GM23338 (cell line): ENCODE results near the gene WFS1. TPM values are rescaled to one million over a fixed set of nuclear protein-coding genes. Genes with fewer than 3 reads are reported as not detected.

Experiments used
- ATAC-seq: fragments of 200-7000 bp; cut with Tn5 transposase; 3 replicates; pipeline ENCODE4 v1.9.1; 2020
- DNase-seq: peaks from one replicate; pipeline ENCODE4 v3.0.0-alpha.2; 2015; ENCODE audit warnings: low spot score
- H2AFZ ChIP-seq: fragments of 200-600 bp; sonication (generic); 2 replicates; pipeline ENCODE4 v1.8.0; 2016; ENCODE audit warnings: antibody characterized with exemption, mild to moderate bottlenecking, moderate library complexity
- H3F3A ChIP-seq: fragments of 200-600 bp; sonication (generic); replicated peaks from 2 replicates; pipeline ENCODE4 v1.8.0; 2017; ENCODE audit warnings: antibody characterized with exemption, mixed run types, low read depth
- H3K27ac ChIP-seq: fragments of 200-600 bp; sonication (generic); 2 replicates; pipeline ENCODE4 v1.6.1; 2016; ENCODE audit warnings: low read depth
- H3K27me3 ChIP-seq: fragments of 200-600 bp; sonication (generic); 2 replicates; pipeline ENCODE4 v1.8.0; 2016; ENCODE audit warnings: mild to moderate bottlenecking, mixed run types, moderate library complexity; ENCODE audit not compliant: insufficient read depth
- H3K36me3 ChIP-seq: fragments of 200-600 bp; sonication (generic); 2 replicates; pipeline ENCODE4 v1.8.0; 2016; ENCODE audit warnings: mild to moderate bottlenecking; ENCODE audit not compliant: insufficient read depth
- H3K4me1 ChIP-seq: fragments of 200-600 bp; sonication (generic); 2 replicates; pipeline ENCODE4 v1.8.0; 2016; ENCODE audit warnings: mild to moderate bottlenecking, moderate library complexity; ENCODE audit not compliant: insufficient read depth
- H3K4me2 ChIP-seq: fragments of 200-600 bp; sonication (generic); 2 replicates; pipeline ENCODE4 v1.7.1; 2017; ENCODE audit warnings: mixed run types
- H3K4me3 ChIP-seq: fragments of 200-600 bp; sonication (generic); 2 replicates; pipeline ENCODE4 v1.6.1; 2016; ENCODE audit warnings: mixed run types
- H3K79me2 ChIP-seq: fragments of 200-600 bp; sonication (generic); replicated peaks from 2 replicates; pipeline ENCODE4 v1.8.0; 2017; ENCODE audit warnings: mild to moderate bottlenecking; ENCODE audit not compliant: insufficient read depth
- H3K9me2 ChIP-seq: fragments of 200-600 bp; sonication (generic); 2 replicates; pipeline ENCODE4 v1.8.0; 2017; ENCODE audit not compliant: insufficient read depth
- H4K20me1 ChIP-seq: fragments of 200-600 bp; sonication (generic); replicated peaks from 2 replicates; pipeline ENCODE4 v1.8.0; 2017; ENCODE audit warnings: mild to moderate bottlenecking; ENCODE audit not compliant: insufficient read depth
- H3K27ac Mint-ChIP-seq: 2 replicates; pipeline ENCODE4 v1.8.0; 2020; ENCODE audit warnings: inconsistent platforms, mild to moderate bottlenecking, moderate library complexity, mixed read lengths
- H3K27me3 Mint-ChIP-seq: 3 replicates; pipeline ENCODE4 v1.8.0; 2022; ENCODE audit warnings: low read depth, mild to moderate bottlenecking, moderate library complexity, mixed read lengths, inconsistent platforms; ENCODE audit not compliant: insufficient read depth, poor library complexity
- H3K36me3 Mint-ChIP-seq: 3 replicates; pipeline ENCODE4 v1.8.0; 2021; ENCODE audit warnings: low read depth, mild to moderate bottlenecking, inconsistent platforms, moderate library complexity, mixed read lengths
- H3K4me1 Mint-ChIP-seq: 3 replicates; pipeline ENCODE4 v1.8.0; 2020; ENCODE audit warnings: mild to moderate bottlenecking, inconsistent platforms, mixed read lengths
- H3K4me3 Mint-ChIP-seq: 3 replicates; pipeline ENCODE4 v1.8.0; 2021; ENCODE audit warnings: moderate library complexity, mild to moderate bottlenecking, inconsistent platforms, mixed read lengths
- H3K9me3 Mint-ChIP-seq: 3 replicates; pipeline ENCODE4 v1.8.0; 2020; ENCODE audit warnings: moderate library complexity, mild to moderate bottlenecking, inconsistent platforms, mixed read lengths
- ETS1 ChIP-seq: IDR thresholded peaks from 2 replicates; pipeline ENCODE4 v1.6.1; 2016; ENCODE audit warnings: antibody characterized with exemption
- EZH2 ChIP-seq: fragments of 200-600 bp; sonication (generic); IDR thresholded peaks from one replicate; pipeline ENCODE4 v1.8.0; 2017; ENCODE audit warnings: antibody characterized with exemption, mild to moderate bottlenecking, low read depth; ENCODE audit not compliant: unreplicated experiment
- EZH2phosphoT487 ChIP-seq: fragments of 200-600 bp; sonication (generic); IDR thresholded peaks from one replicate; pipeline ENCODE4 v1.8.1; 2018; ENCODE audit warnings: antibody characterized with exemption; ENCODE audit not compliant: unreplicated experiment
- JUNB ChIP-seq: IDR thresholded peaks from one replicate; pipeline ENCODE4 v1.6.1; 2016; ENCODE audit warnings: antibody characterized with exemption; ENCODE audit not compliant: unreplicated experiment
- NANOG ChIP-seq: IDR thresholded peaks from 2 replicates; pipeline ENCODE4 v1.6.1; 2016; ENCODE audit warnings: antibody characterized with exemption, borderline replicate concordance
- ZNF331 ChIP-seq: fragments of 250-450 bp; sonication (Bioruptor Pico); IDR thresholded peaks from 2 replicates; pipeline ENCODE4 v1.5.0; 2020; ENCODE audit warnings: low read depth, mild to moderate bottlenecking, moderate library complexity
- polyA plus RNA-seq: library from polyadenylated mRNA; unstranded; fragments of >200 nt; fragmentation: Nextera tagmentation; extraction: Ambion mirVana; gene quantifications from 2 replicates; pipeline ENCODE4 v1.2.1, GENCODE V29; 2016
- total RNA-seq: library from RNA; depleted of rRNA; stranded (reverse); fragments of >200 nt; shearing (Covaris generic); gene quantifications from 2 replicates; pipeline ENCODE4 v1.2.3, GENCODE V29; 2014
- TF ChIP-seq, protein P1 (sequence below), 2 experiments: fragments of 200-600 bp in 1 of 2; sonication (generic) in 1 of 2; conservative IDR thresholded peaks; 2 replicates each; pipeline versions ENCODE4 v1.5.1 to v1.6.1; 2016 to 2017; ENCODE audit warnings: antibody characterized with exemption in 2 of 2, low read depth in 2 of 2, mild to moderate bottlenecking in 2 of 2, moderate library complexity in 1 of 2
- TF ChIP-seq, protein P2 (sequence below): fragments of 250-450 bp; sonication (Bioruptor Pico); IDR thresholded peaks from 2 replicates; pipeline ENCODE4 v1.5.0; 2020; ENCODE audit warnings: mild to moderate bottlenecking, moderate library complexity

WFS1 gene
- total and polyA plus RNA-seq, 2 experiments from 2014 or later = 24.7 to 45.4 TPM

DNA sequence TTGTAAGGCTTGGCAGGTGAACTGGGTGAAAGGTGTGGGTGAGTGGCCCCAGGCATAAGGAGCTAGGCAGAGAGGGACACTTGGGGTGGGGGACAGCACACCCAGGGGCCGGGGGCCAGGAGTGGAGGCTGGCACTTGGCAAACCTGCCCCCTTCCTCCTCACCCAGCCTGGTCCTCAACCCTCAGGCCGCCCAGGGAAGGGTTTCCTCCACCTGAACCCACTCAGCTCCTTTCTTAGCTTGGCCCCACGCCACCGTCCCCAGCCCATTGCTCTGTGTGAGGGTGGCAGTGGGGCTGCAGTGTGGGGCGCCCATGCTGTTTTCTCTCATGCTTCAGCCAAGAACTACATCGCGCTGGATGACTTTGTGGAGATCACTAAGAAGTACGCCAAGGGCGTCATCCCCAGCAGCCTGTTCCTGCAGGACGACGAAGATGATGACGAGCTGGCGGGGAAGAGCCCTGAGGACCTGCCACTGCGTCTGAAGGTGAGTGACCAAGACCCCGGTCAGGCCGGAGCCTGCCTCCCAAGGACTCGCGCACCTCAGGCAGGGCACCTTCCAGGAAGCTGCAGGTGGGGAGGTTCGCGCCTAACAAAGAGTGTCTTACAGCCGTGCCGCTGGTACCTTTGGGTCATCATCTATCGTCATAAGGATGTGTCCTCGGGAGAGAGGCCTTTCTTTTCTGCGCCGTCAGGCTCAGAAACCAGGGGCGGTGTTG is 25.2 kb downstream of the WFS1 start:
- Mint-ChIP-seq H3K4me3 (no peak overlapping the region), H3K4me1 (no peaks in the 10 kb centered on the region), H3K36me3 (peaks cover 21% of the 10 kb centered on the region), H3K27me3 (peaks cover 3% of the 10 kb centered on the region), H3K27ac (no peak overlapping the region), H3K9me3 (no peaks in the 10 kb centered on the region)
- H4K20me1 ChIP-seq = no peaks in the 10 kb centered on the region
- no peak overlapping the region for H3K4me3 ChIP-seq
- no peaks in the 10 kb centered on the region for H3K36me3 ChIP-seq
- H3K27ac ChIP-seq = no peak overlapping the region
- no peak overlapping the region for H2AFZ ChIP-seq
- ATAC-seq = no peak
- no peaks in the 10 kb centered on the region for H3K4me1 ChIP-seq
- TF ChIP-seq NANOG = no peak
- TF ChIP-seq EZH2 = no peak
- H3K9me2 ChIP-seq = no peaks in the 10 kb centered on the region
- H3K4me2 ChIP-seq = no peak overlapping the region
- H3K79me2 ChIP-seq = no peaks in the 10 kb centered on the region; the same call in 1 of the 2 replicates
- no peaks in the 10 kb centered on the region for H3K27me3 ChIP-seq
- H3F3A ChIP-seq = no peaks in the 10 kb centered on the region
- DNase-seq = no peak

GRCh38 chr4:6295495-6295894 is 25.8 kb downstream of the WFS1 start:
- DNase-seq (no peak), ATAC-seq (no peak)
- Histone ChIP-seq H3K27me3 (no peaks in the 10 kb centered on the region), H3K36me3 (no peaks in the 10 kb centered on the region), H3K4me3 (no peak overlapping the region), H4K20me1 (no peaks in the 10 kb centered on the region), H3F3A (no peaks in the 10 kb centered on the region), H2AFZ (no peak overlapping the region), H3K4me2 (no peak overlapping the region), H3K4me1 (no peaks in the 10 kb centered on the region), H3K27ac (no peak overlapping the region), H3K79me2 (no peaks in the 10 kb centered on the region; the same call in 1 of the 2 replicates), H3K9me2 (no peaks in the 10 kb centered on the region)
- H3K27ac Mint-ChIP-seq = no peak overlapping the region
- no peaks in the 10 kb centered on the region for H3K9me3 Mint-ChIP-seq
- no peak overlapping the region for H3K4me3 Mint-ChIP-seq
- peaks cover 21% of the 10 kb centered on the region for H3K36me3 Mint-ChIP-seq
- H3K27me3 Mint-ChIP-seq = peaks cover 5% of the 10 kb centered on the region
- H3K4me1 Mint-ChIP-seq = no peaks in the 10 kb centered on the region
- TF ChIP-seq JUNB (no peak), ETS1 (no peak), NANOG (no peak), ZNF331 (CRISPR knock-in tag) (no peak), EZH2phosphoT487 (no peak), EZH2 (no peak)
- TF ChIP-seq, protein P1, sequence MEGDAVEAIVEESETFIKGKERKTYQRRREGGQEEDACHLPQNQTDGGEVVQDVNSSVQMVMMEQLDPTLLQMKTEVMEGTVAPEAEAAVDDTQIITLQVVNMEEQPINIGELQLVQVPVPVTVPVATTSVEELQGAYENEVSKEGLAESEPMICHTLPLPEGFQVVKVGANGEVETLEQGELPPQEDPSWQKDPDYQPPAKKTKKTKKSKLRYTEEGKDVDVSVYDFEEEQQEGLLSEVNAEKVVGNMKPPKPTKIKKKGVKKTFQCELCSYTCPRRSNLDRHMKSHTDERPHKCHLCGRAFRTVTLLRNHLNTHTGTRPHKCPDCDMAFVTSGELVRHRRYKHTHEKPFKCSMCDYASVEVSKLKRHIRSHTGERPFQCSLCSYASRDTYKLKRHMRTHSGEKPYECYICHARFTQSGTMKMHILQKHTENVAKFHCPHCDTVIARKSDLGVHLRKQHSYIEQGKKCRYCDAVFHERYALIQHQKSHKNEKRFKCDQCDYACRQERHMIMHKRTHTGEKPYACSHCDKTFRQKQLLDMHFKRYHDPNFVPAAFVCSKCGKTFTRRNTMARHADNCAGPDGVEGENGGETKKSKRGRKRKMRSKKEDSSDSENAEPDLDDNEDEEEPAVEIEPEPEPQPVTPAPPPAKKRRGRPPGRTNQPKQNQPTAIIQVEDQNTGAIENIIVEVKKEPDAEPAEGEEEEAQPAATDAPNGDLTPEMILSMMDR (conservative IDR thresholded peaks at IDR 0.05; ENCODE audit: low read depth in 2 of 2) = no peak
- TF ChIP-seq, protein P2, sequence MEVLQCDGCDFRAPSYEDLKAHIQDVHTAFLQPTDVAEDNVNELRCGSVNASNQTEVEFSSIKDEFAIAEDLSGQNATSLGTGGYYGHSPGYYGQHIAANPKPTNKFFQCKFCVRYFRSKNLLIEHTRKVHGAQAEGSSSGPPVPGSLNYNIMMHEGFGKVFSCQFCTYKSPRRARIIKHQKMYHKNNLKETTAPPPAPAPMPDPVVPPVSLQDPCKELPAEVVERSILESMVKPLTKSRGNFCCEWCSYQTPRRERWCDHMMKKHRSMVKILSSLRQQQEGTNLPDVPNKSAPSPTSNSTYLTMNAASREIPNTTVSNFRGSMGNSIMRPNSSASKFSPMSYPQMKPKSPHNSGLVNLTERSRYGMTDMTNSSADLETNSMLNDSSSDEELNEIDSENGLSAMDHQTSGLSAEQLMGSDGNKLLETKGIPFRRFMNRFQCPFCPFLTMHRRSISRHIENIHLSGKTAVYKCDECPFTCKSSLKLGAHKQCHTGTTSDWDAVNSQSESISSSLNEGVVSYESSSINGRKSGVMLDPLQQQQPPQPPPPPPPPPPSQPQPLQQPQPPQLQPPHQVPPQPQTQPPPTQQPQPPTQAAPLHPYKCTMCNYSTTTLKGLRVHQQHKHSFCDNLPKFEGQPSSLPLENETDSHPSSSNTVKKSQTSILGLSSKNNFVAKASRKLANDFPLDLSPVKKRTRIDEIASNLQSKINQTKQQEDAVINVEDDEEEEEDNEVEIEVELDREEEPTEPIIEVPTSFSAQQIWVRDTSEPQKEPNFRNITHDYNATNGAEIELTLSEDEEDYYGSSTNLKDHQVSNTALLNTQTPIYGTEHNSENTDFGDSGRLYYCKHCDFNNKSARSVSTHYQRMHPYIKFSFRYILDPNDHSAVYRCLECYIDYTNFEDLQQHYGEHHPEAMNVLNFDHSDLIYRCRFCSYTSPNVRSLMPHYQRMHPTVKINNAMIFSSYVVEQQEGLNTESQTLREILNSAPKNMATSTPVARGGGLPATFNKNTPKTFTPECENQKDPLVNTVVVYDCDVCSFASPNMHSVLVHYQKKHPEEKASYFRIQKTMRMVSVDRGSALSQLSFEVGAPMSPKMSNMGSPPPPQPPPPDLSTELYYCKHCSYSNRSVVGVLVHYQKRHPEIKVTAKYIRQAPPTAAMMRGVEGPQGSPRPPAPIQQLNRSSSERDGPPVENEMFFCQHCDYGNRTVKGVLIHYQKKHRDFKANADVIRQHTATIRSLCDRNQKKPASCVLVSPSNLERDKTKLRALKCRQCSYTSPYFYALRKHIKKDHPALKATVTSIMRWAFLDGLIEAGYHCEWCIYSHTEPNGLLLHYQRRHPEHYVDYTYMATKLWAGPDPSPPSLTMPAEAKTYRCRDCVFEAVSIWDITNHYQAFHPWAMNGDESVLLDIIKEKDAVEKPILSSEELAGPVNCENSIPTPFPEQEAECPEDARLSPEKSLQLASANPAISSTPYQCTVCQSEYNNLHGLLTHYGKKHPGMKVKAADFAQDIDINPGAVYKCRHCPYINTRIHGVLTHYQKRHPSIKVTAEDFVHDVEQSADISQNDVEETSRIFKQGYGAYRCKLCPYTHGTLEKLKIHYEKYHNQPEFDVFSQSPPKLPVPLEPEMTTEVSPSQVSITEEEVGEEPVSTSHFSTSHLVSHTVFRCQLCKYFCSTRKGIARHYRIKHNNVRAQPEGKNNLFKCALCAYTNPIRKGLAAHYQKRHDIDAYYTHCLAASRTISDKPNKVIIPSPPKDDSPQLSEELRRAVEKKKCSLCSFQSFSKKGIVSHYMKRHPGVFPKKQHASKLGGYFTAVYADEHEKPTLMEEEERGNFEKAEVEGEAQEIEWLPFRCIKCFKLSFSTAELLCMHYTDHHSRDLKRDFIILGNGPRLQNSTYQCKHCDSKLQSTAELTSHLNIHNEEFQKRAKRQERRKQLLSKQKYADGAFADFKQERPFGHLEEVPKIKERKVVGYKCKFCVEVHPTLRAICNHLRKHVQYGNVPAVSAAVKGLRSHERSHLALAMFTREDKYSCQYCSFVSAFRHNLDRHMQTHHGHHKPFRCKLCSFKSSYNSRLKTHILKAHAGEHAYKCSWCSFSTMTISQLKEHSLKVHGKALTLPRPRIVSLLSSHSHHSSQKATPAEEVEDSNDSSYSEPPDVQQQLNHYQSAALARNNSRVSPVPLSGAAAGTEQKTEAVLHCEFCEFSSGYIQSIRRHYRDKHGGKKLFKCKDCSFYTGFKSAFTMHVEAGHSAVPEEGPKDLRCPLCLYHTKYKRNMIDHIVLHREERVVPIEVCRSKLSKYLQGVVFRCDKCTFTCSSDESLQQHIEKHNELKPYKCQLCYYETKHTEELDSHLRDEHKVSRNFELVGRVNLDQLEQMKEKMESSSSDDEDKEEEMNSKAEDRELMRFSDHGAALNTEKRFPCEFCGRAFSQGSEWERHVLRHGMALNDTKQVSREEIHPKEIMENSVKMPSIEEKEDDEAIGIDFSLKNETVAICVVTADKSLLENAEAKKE (CRISPR knock-in tag) = no peak
